Measurements from ENCODE around the gene MLLT6. TPM values are rescaled to one million over a fixed set of nuclear protein-coding genes. Genes with fewer than 3 reads are reported as not detected.

MLLT6 gene
- total and polyA plus RNA-seq, 3 experiments from 2014 or later: 15.9 to 202 (median 197) TPM

- peaks cover 55 to 66% (median 61%) of the 10 kb centered on the region in 3 donors for H3K4me1 Mint-ChIP-seq
- H3K27ac Mint-ChIP-seq: peak overlapping the region; percentile 78 to 98 (median 92)
- Histone ChIP-seq H3K4me1 (ENCODE audit: insufficient read depth, low read length) (peaks cover 60% of the 10 kb centered on the region), H3K27me3 (ENCODE audit: insufficient read depth, low read length, poor library complexity, severe bottlenecking) (no peaks in the 10 kb centered on the region), H3K27ac (ENCODE audit: low read depth, low read length) (peak overlapping the region; percentile 34), H3K9me3 (ENCODE audit: low read length) (no peaks in the 10 kb centered on the region), H3K4me3 (ENCODE audit: low read length) (peak overlapping the region; percentile 67), H3K36me3 (ENCODE audit: insufficient read depth, low read length) (peaks cover 33% of the 10 kb centered on the region)
- peaks cover 0 to 69% (median 12%) of the 10 kb centered on the region in 3 donors for H3K36me3 Mint-ChIP-seq
- H3K9me3 Mint-ChIP-seq: no peaks in the 10 kb centered on the region
- H3K27me3 Mint-ChIP-seq: no peaks in the 10 kb centered on the region
- ChIA-PET CTCF (interaction anchor here (0.9 to 3.7 kb wide), 6 partner anchors 23 to 148 kb away, joined by 3 to 26 read pairs (median 4); partner anchors contain the start of gene CISD3), POLR2A (interaction anchor here (0.5 to 3.6 kb wide), 5 partner anchors 22 to 389 kb away, joined by 3 to 56 read pairs (median 6); partner anchors contain the start of gene RPL23)
- H3K4me3 Mint-ChIP-seq: peak overlapping the region; percentile 93 to 99 (median 94)
- peak in 3 of 5 donors; percentile 21 to 60 (median 41) for DNase-seq
Measured at GRCh38 chr17:38705803-38706504, 881 bp downstream of the MLLT6 start.

DNA sequence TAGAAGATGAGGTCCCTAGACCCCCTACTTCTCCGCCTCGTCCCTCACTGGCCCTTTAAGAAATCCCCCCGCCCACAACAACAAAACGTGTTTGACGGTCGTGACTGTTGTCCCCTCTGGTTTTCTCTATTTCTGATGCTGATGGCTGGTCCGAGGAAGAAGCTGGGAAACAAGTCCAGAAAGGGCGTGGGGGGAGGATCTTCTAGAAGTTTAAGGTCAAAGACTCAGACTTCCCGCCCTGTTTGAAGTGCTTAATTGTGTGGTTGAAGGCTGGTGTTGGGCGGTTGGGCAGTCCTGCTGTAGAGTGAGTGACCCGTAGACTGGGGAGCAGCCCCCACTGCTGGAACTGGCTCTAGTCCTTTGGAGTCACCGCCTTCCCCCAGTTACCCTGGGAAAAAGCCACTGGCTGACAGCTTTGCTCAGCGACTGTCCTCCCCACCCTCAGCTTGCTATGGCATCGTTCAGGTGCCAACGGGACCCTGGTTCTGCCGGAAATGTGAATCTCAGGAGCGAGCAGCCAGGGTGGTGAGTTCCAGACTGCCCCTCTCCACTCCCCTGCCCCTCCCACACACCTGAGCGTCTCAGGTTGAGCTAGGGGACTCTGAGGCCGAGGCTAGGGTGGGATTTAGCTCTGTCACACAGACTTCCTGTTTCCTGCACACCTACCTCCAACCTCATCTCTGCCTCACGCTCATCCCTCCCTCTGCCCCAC, 1.6 kb downstream of the MLLT6 start:
- Mint-ChIP-seq H3K36me3 (peaks cover 0 to 73% (median 12%) of the 10 kb centered on the region in 3 donors), H3K27me3 (no peaks in the 10 kb centered on the region), H3K4me1 (peaks cover 50 to 64% (median 54%) of the 10 kb centered on the region in 3 donors), H3K9me3 (no peaks in the 10 kb centered on the region), H3K4me3 (peak overlapping the region; percentile 93 to 99 (median 94)), H3K27ac (peak overlapping the region; percentile 78 to 98 (median 92))
- Histone ChIP-seq H3K4me1 (ENCODE audit: insufficient read depth, low read length) (peaks cover 56% of the 10 kb centered on the region), H3K9me3 (ENCODE audit: low read length) (no peaks in the 10 kb centered on the region), H3K27me3 (ENCODE audit: insufficient read depth, low read length, poor library complexity, severe bottlenecking) (no peaks in the 10 kb centered on the region), H3K36me3 (ENCODE audit: insufficient read depth, low read length) (peaks cover 40% of the 10 kb centered on the region), H3K27ac (ENCODE audit: low read depth, low read length) (peak overlapping the region; percentile 34), H3K4me3 (ENCODE audit: low read length) (peak overlapping the region; percentile 67)
- CTCF ChIA-PET: interaction anchor here (0.8 to 3.7 kb wide), 8 partner anchors 9 to 163 kb away, joined by 3 to 26 read pairs (median 3); partner anchors contain the start of gene LASP1
- POLR2A ChIA-PET: interaction anchor here (0.6 to 3.6 kb wide), 9 partner anchors 10 to 162 kb away, joined by 3 to 56 read pairs (median 3); partner anchors contain the start of gene RPL23
- DNase-seq: peak in 4 of 5 donors; percentile 26 to 61 (median 43)

- Histone ChIP-seq H3K4me1 (ENCODE audit: insufficient read depth, low read length) (peaks cover 52% of the 10 kb centered on the region), H3K27ac (ENCODE audit: low read depth, low read length) (no peak overlapping the region), H3K36me3 (ENCODE audit: insufficient read depth, low read length) (peaks cover 51% of the 10 kb centered on the region), H3K4me3 (ENCODE audit: low read length) (peak overlapping the region; percentile 67), H3K9me3 (ENCODE audit: low read length) (no peaks in the 10 kb centered on the region), H3K27me3 (ENCODE audit: insufficient read depth, low read length, poor library complexity, severe bottlenecking) (no peaks in the 10 kb centered on the region)
- Mint-ChIP-seq H3K36me3 (peaks cover 0 to 76% (median 12%) of the 10 kb centered on the region in 3 donors), H3K4me3 (peak overlapping the region; percentile 23 to 99 (median 94)), H3K27me3 (no peaks in the 10 kb centered on the region), H3K4me1 (peaks cover 51 to 62% (median 52%) of the 10 kb centered on the region in 3 donors), H3K9me3 (no peaks in the 10 kb centered on the region), H3K27ac (peak overlapping the region; percentile 29 to 97 (median 91))
- ChIA-PET POLR2A (interaction anchor here (0.5 to 1.3 kb wide), 6 partner anchors 9 to 27 kb away, joined by 3 to 8 read pairs (median 6); no protein-coding TSS in a partner anchor), CTCF (interaction anchor here (1.0 to 3.7 kb wide), 5 partner anchors 8 to 45 kb away, joined by 3 to 26 read pairs (median 3); no protein-coding TSS in a partner anchor)
- no peak for DNase-seq
Measured at GRCh38 chr17:38707678-38708351, 2.7 kb downstream of the MLLT6 start.

GRCh38 chr17:38709104-38709820, 4.2 kb downstream of the MLLT6 start:
- ChIA-PET CTCF (interaction anchor here (0.8 to 1.9 kb wide), 2 partner anchors 9 to 31 kb away, joined by 3 to 5 read pairs; no protein-coding TSS in a partner anchor), POLR2A (no interaction called here)
- H3K27me3 ChIP-seq (ENCODE audit: insufficient read depth, low read length, poor library complexity, severe bottlenecking): no peaks in the 10 kb centered on the region
- Mint-ChIP-seq H3K27me3 (no peaks in the 10 kb centered on the region), H3K27ac (peak overlapping the region in 7 of 8 donors; percentile 55 to 89 (median 72)), H3K4me3 (peak overlapping the region in 1 of 7 donors; percentile 19), H3K4me1 (peaks cover 39 to 51% (median 42%) of the 10 kb centered on the region in 3 donors), H3K36me3 (peaks cover 0 to 83% (median 12%) of the 10 kb centered on the region in 3 donors), H3K9me3 (no peaks in the 10 kb centered on the region)
- H3K36me3 ChIP-seq (ENCODE audit: insufficient read depth, low read length): peaks cover 66% of the 10 kb centered on the region
- H3K9me3 ChIP-seq (ENCODE audit: low read length): no peaks in the 10 kb centered on the region
- DNase-seq: no peak
- peaks cover 46% of the 10 kb centered on the region for H3K4me1 ChIP-seq (ENCODE audit: insufficient read depth, low read length)
- no peak overlapping the region for H3K4me3 ChIP-seq (ENCODE audit: low read length)
- no peak overlapping the region for H3K27ac ChIP-seq (ENCODE audit: low read depth, low read length)

- H3K9me3 Mint-ChIP-seq: no peaks in the 10 kb centered on the region
- H3K4me3 Mint-ChIP-seq: peak overlapping the region in 2 of 7 donors; percentile 19 to 65
- Histone ChIP-seq H3K4me1 (ENCODE audit: insufficient read depth, low read length) (peaks cover 42% of the 10 kb centered on the region), H3K36me3 (ENCODE audit: insufficient read depth, low read length) (peaks cover 69% of the 10 kb centered on the region), H3K9me3 (ENCODE audit: low read length) (no peaks in the 10 kb centered on the region), H3K27ac (ENCODE audit: low read depth, low read length) (no peak overlapping the region), H3K4me3 (ENCODE audit: low read length) (no peak overlapping the region), H3K27me3 (ENCODE audit: insufficient read depth, low read length, poor library complexity, severe bottlenecking) (no peaks in the 10 kb centered on the region)
- ChIA-PET CTCF (interaction anchor here (1.9 to 3.1 kb wide), 2 partner anchors 8 to 25 kb away, joined by 5 to 13 read pairs; no protein-coding TSS in a partner anchor), POLR2A (interaction anchor here (0.6 to 1.0 kb wide), 2 partner anchors 19 to 490 kb away, joined by 3 to 4 read pairs; no protein-coding TSS in a partner anchor)
- peaks cover 0 to 84% (median 12%) of the 10 kb centered on the region in 3 donors for H3K36me3 Mint-ChIP-seq
- DNase-seq: no peak
- peak overlapping the region; percentile 24 to 93 (median 71) for H3K27ac Mint-ChIP-seq
- no peaks in the 10 kb centered on the region for H3K27me3 Mint-ChIP-seq
- peaks cover 35 to 51% (median 40%) of the 10 kb centered on the region in 3 donors for H3K4me1 Mint-ChIP-seq
Measured at GRCh38 chr17:38709864-38710603, 5.0 kb downstream of the MLLT6 start.

GRCh38 chr17:38710604-38710962, 5.5 kb downstream of the MLLT6 start:
- Histone ChIP-seq H3K27ac (ENCODE audit: low read depth, low read length) (no peak overlapping the region), H3K27me3 (ENCODE audit: insufficient read depth, low read length, poor library complexity, severe bottlenecking) (no peaks in the 10 kb centered on the region), H3K4me1 (ENCODE audit: insufficient read depth, low read length) (peaks cover 42% of the 10 kb centered on the region), H3K36me3 (ENCODE audit: insufficient read depth, low read length) (peaks cover 75% of the 10 kb centered on the region), H3K9me3 (ENCODE audit: low read length) (no peaks in the 10 kb centered on the region), H3K4me3 (ENCODE audit: low read length) (no peak overlapping the region)
- no peak for DNase-seq
- H3K27me3 Mint-ChIP-seq: no peaks in the 10 kb centered on the region
- ChIA-PET POLR2A (interaction anchor here (0.6 to 1.0 kb wide), 2 partner anchors 18 to 489 kb away, joined by 3 to 4 read pairs; no protein-coding TSS in a partner anchor), CTCF (interaction anchor here (1.9 to 3.1 kb wide), 2 partner anchors 8 to 24 kb away, joined by 5 to 13 read pairs; no protein-coding TSS in a partner anchor)
- peaks cover 35 to 52% (median 40%) of the 10 kb centered on the region in 3 donors for H3K4me1 Mint-ChIP-seq
- no peaks in the 10 kb centered on the region for H3K9me3 Mint-ChIP-seq
- no peak overlapping the region for H3K4me3 Mint-ChIP-seq
- H3K36me3 Mint-ChIP-seq: peaks cover 0 to 90% (median 12%) of the 10 kb centered on the region in 3 donors
- H3K27ac Mint-ChIP-seq: peak overlapping the region; percentile 24 to 88 (median 65)
